Activated CD4-positive, alpha-beta T cell treated with anti-CD3 and anti-CD28 coated beads for 1 hour (primary cell): ENCODE data around the gene ADISSP.

Source experiments
- DNase-seq: peaks from one replicate; pipeline ENCODE4 v3.0.0-alpha.2; 2020

Gene ADISSP

DNA sequence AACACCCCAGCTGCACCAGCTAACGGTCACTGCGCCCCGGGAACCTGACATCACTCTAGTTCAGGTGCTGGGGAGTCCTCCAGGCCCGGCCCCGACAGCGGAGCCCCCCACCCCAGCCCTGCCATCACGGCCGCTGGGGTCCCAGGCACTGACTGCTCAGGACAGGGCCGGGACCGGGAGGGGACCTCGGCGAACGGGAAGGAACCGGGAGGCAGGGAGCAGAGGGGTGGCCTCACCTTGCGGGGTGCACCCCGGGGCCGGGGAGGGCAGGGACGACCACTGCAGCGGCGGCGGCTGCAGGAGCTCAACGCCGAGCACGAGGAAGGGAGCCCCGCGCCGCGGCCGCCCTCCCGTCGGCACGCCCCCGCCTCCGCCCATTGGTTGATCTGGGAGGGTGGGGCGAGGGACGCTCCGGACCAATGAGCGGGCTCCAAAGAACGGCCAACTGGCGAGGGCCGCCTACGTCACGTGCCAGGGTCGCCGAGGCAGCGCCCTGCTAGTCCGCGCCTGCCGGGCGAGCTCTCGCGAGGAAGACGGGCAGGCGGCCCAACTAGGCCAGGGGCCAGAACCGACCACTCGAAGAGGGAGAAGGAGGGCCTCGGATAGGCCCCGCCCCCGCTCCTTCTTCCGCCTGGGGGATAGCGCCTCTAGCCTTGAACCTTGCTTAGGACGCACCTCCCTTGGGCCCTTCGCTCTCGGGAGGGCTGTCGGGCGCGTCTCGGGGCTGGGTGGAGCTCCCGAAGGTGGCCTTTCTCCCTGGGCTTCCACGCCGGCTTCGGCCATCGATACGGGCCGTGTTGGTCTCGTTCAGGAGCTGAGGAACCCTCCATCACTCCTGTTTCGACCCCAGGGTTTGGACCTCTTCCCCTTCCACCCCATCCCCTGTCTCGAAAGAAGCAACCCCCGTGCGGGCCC lies at the start of gene ADISSP:
ADISSP (minus strand) TSS at position 327 of the 915 bp plus-strand sequence. CDS start 7,653 bp downstream, outside the sequence.
- peak; percentile 95 for DNase-seq

- no peak for DNase-seq
These were observed 48.3 kb upstream of the ADISSP start for GRCh38 chr20:3815703-3816315.

GRCh38 chr20:3814928-3815495 lies 47.5 kb upstream of the ADISSP start:
- DNase-seq, result no peak

- DNase-seq, result no peak
These were observed 46.5 kb upstream of the ADISSP start for GRCh38 chr20:3813848-3814581.

- no peak for DNase-seq
These were observed 45.7 kb upstream of the ADISSP start for GRCh38 chr20:3812975-3813847.

GRCh38 chr20:3812259-3812681 lies 44.7 kb upstream of the ADISSP start:
- no peak for DNase-seq

GRCh38 chr20:3811467-3812258 lies 44.1 kb upstream of the ADISSP start:
- peak; percentile 91 for DNase-seq

DNA sequence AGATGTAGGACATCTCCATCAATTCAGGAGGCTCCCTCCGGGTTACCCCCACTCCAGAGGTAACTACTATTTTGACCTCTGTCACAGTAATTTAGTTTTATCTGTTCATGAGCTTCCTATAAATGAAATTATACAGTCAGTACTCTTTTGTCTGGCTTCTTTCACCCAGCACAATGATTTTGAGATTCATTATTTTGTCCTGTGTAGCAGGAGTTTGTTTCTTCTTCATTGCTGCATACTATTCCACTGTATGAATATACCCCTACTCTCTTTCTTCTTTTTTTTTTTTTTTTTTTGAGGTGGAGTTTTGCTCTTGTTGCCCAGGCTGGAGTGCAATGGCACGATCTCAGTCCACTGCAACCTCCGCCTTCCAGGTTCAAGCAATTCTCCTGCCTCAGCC lies 41.0 kb upstream of the ADISSP start:
- DNase-seq, result no peak

- DNase-seq, result no peak
These were observed 37.2 kb upstream of the ADISSP start for GRCh38 chr20:3804781-3805180.

- no peak for DNase-seq
These were observed 36.8 kb upstream of the ADISSP start for GRCh38 chr20:3804254-3804751.

- DNase-seq, result no peak
These were observed 36.3 kb upstream of the ADISSP start for GRCh38 chr20:3803854-3804253.

DNA sequence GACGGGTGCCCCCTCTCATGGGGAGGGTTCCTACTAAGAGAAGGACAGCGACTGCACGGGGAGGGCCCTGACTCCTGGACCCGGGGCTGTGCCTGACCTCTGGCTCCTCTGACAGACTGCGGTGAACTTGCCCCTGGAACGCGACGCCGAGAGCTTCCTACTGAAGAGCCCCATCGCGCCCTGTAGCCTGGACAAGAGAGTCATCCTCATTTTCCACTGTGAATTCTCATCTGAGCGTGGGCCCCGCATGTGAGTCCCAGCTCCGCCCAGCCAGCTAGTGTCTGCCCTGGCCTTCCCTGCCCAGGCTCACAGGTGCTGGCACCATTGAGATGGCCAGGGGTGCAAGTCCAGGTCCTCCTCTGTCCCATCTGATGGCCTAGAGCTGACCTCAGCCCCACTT lies 35.7 kb upstream of the ADISSP start:
- no peak for DNase-seq

GRCh38 chr20:3802524-3803239 lies 35.1 kb upstream of the ADISSP start:
- DNase-seq, result no peak

- no peak for DNase-seq
These were observed 34.3 kb upstream of the ADISSP start for GRCh38 chr20:3801846-3802245.

DNA sequence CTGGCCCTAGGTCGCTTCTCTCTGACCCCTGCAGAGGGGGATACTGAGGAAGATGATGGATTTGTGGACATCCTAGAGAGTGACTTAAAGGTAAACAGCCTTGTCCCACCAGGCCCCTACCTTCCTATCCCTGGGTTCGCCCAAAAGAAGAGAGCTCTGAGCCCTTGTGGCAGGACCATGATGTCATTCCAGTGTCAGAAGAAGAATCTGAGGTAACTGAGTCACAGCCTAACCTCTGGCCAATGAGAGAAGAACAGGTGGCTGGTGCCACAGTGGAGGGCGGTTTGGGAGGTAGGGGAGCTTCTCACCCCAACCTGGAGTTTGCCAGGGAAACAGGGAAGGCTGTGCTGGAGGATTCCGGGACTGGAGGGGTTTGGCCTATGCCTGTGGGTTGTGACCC lies 33.7 kb upstream of the ADISSP start:
- DNase-seq, result no peak

GRCh38 chr20:3800878-3801260 lies 33.3 kb upstream of the ADISSP start:
- no peak for DNase-seq

DNA sequence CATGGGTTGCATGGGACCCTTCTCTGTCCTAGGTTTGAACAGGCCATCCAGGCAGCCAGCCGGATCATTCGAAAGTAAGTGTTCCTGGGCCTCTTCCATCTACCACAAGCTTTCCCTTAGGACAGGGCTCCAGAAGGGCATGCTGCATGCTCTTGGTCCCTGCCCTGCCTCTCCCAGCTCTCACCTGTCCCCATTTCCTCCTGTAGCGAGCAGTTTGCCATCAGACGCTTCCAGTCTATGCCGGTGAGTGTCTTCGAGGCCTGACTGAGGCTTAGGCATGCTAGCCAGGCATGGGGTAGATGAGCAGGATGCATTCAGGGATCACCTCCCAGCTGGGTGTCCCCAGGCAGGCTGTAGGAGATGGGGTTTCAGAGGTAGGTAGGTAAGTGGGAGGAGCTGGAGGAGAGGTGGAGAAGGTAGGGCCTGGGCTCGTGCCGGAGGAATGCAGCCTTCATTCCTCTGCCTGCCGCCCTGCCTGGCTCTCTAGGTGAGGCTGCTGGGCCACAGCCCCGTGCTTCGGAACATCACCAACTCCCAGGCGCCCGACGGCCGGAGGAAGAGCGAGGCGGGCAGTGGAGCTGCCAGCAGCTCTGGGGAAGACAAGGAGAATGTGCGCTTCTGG lies 32.8 kb upstream of the ADISSP start:
- DNase-seq, result no peak

DNA sequence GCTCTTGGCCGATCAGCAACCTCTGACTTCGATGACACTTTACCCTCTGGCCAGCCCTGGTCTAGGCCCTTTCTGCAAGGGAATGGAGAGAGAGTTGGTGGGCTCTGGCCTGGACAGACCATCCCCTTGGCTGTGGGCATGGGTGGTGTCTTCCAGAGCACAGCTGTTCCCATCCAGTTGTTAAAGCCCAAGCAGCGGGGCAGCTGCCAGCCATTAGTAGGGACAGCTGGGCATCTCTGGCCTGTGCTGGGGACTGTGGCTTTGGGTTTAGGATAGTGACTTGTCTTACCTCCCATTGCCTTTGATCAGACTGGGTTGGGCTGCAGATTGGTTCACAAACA lies 31.3 kb upstream of the ADISSP start:
- no peak for DNase-seq

- no peak for DNase-seq
These were observed 30.8 kb upstream of the ADISSP start for GRCh38 chr20:3798373-3798768.
